GM12878 (cell line): ENCODE data around the gene TAMALIN. TPM values are rescaled to one million over a fixed set of nuclear protein-coding genes. Genes with fewer than 3 reads are reported as not detected.

Source experiments
- ATAC-seq: fragments of 200-7000 bp; cut with Tn5 transposase; 3 replicates; pipeline ENCODE4 v1.9.1; 2020; ENCODE audit warnings: mild to moderate bottlenecking, moderate library complexity
- BruUV-seq: library from RNA; stranded (reverse); fragments of 400-500 nt; replicated peaks from 2 replicates; lab custom pipeline; 2021; lab: Mats Ljungman, UMichigan
- CTCF ChIA-PET: fragments of 300-600 bp; sonication (Branson Sonifier 250); formaldehyde crosslinking; extraction: SDS; loops from one replicate; lab custom pipeline; 2021; ENCODE audit warnings: inconsistent platforms; lab: Yijun Ruan, JAX
- POLR2A ChIA-PET: fragments of 350-600 bp; formaldehyde crosslinking; extraction: SDS; loops from one replicate; lab custom pipeline; 2021; ENCODE audit warnings: inconsistent platforms; lab: Charles Lee
- RAD21 ChIA-PET: fragments of 300-600 bp; sonication (Branson Sonifier 250); formaldehyde crosslinking; loops from one replicate; lab custom pipeline; 2023; ENCODE audit warnings: antibody characterized with exemption; ENCODE audit not compliant: unreplicated experiment; lab: Charles Lee
- SMC1A ChIA-PET: fragments of 300-600 bp; sonication (Branson Sonifier 250); formaldehyde crosslinking; loops from one replicate; lab custom pipeline; 2023; ENCODE audit not compliant: unreplicated experiment, uncharacterized antibody; lab: Charles Lee
- DNase-seq: peaks from one replicate; pipeline ENCODE4 v3.0.0-alpha.2; 2011; ENCODE audit warnings: low read depth, low spot score
- FAIRE-seq: peaks from 3 replicates; lab custom pipeline; 2011; peaks lifted over from hg19 to GRCh38; lab: Jason Lieb, UNC
- H2AFZ ChIP-seq: 2 replicates; pipeline ENCODE4 v1.6.0; 2011; ENCODE audit warnings: low read depth, low read length, control low read depth; ENCODE audit not compliant: control insufficient read depth
- H3K27ac ChIP-seq: 2 replicates; pipeline ENCODE4 v1.5.1; 2011; ENCODE audit warnings: control low read depth; ENCODE audit not compliant: control insufficient read depth, insufficient read depth
- H3K27me3 ChIP-seq, 2 experiments: replicated peaks in 1 of 2; 2 replicates each; pipeline versions ENCODE4 v1.6.0 to v1.6.1; 2011; ENCODE audit warnings: low read length in 1 of 2; ENCODE audit not compliant: control insufficient read depth in 2 of 2, insufficient read depth in 2 of 2
- H3K36me3 ChIP-seq, 2 experiments: 2 replicates each; pipeline ENCODE4 v1.5.1; 2011; ENCODE audit warnings: low read length in 1 of 2; ENCODE audit not compliant: control insufficient read depth in 2 of 2, insufficient read depth in 2 of 2
- H3K4me1 ChIP-seq: 2 replicates; pipeline ENCODE4 v1.6.1; 2011; ENCODE audit warnings: mild to moderate bottlenecking, low read length, moderate library complexity, mixed read lengths; ENCODE audit not compliant: control insufficient read depth, insufficient read depth
- H3K4me2 ChIP-seq: 2 replicates; pipeline ENCODE4 v1.6.0; 2011; ENCODE audit warnings: control low read depth; ENCODE audit not compliant: control insufficient read depth, insufficient read depth
- H3K4me3 ChIP-seq: fragments of 200-600 bp; sonication (generic); 2 replicates; pipeline ENCODE4 v1.5.1; 2016
- H3K79me2 ChIP-seq: 2 replicates; pipeline ENCODE4 v1.6.0; 2011; ENCODE audit warnings: low read length; ENCODE audit not compliant: control insufficient read depth, insufficient read depth
- H3K9ac ChIP-seq: 2 replicates; pipeline ENCODE4 v1.8.0; 2011; ENCODE audit warnings: low read length, control low read depth, mixed read lengths; ENCODE audit not compliant: control insufficient read depth, insufficient read depth
- H3K9me3 ChIP-seq: replicated peaks from 3 replicates; pipeline ENCODE4 v1.5.1; 2011; ENCODE audit warnings: mild to moderate bottlenecking, low read length; ENCODE audit not compliant: control insufficient read depth, insufficient read depth
- H4K20me1 ChIP-seq: 2 replicates; pipeline ENCODE4 v1.6.0; 2011; ENCODE audit not compliant: control insufficient read depth, insufficient read depth
- ATF2 ChIP-seq: IDR thresholded peaks from 2 replicates; pipeline ENCODE4 v1.6.1; 2012; ENCODE audit warnings: low read length, inconsistent platforms
- CBX3 ChIP-seq: fragments of 200-600 bp; sonication (generic); IDR thresholded peaks from 2 replicates; pipeline ENCODE4 v1.6.1; 2016; ENCODE audit warnings: low read depth, borderline replicate concordance
- CHD4 ChIP-seq: fragments of 200-600 bp; sonication (generic); IDR thresholded peaks from 2 replicates; pipeline ENCODE4 v1.6.1; 2016; ENCODE audit warnings: mild to moderate bottlenecking
- DPF2 ChIP-seq: fragments of 450-650 bp; IDR thresholded peaks from 2 replicates; pipeline ENCODE4 v1.6.1; 2017; ENCODE audit warnings: mild to moderate bottlenecking
- IRF3 ChIP-seq: fragments of 450-650 bp; IDR thresholded peaks from 2 replicates; pipeline ENCODE4 v1.6.1; 2014; ENCODE audit warnings: mild to moderate bottlenecking
- IRF5 ChIP-seq: fragments of 450-650 bp; IDR thresholded peaks from 2 replicates; pipeline ENCODE4 v1.6.1; 2017; ENCODE audit warnings: borderline replicate concordance
- PAX5 ChIP-seq: IDR thresholded peaks from 2 replicates; pipeline ENCODE4 v1.6.1; 2011; ENCODE audit warnings: low read depth, low read length, borderline replicate concordance
- POLR2A ChIP-seq: IDR thresholded peaks from 2 replicates; pipeline ENCODE4 v1.6.1; 2011; ENCODE audit warnings: low read depth, mild to moderate bottlenecking, low read length
- POU2F2 ChIP-seq: IDR thresholded peaks from 3 replicates; pipeline ENCODE4 v1.6.1; 2011; ENCODE audit warnings: low read depth, mild to moderate bottlenecking, low read length, borderline replicate concordance
- RAD21 ChIP-seq: IDR thresholded peaks from 2 replicates; pipeline ENCODE4 v1.6.1; 2011; ENCODE audit warnings: mild to moderate bottlenecking, low read depth, low read length, moderate library complexity; ENCODE audit not compliant: insufficient read depth
- RBBP5 ChIP-seq: fragments of 200-600 bp; sonication (generic); conservative IDR thresholded peaks from 2 replicates; pipeline ENCODE4 v1.6.1; 2016
- SMAD1 ChIP-seq: fragments of 450-650 bp; IDR thresholded peaks from 2 replicates; pipeline ENCODE4 v1.6.1; 2018; ENCODE audit warnings: mild to moderate bottlenecking, low read depth; ENCODE audit not compliant: partially characterized antibody
- SREBF2 ChIP-seq: IDR thresholded peaks from 2 replicates; pipeline ENCODE4 v1.6.1; 2012; ENCODE audit warnings: mild to moderate bottlenecking, low read length
- STAT3 ChIP-seq: IDR thresholded peaks from 2 replicates; pipeline ENCODE4 v1.6.1; 2011; ENCODE audit warnings: low read depth, low read length, improper control_type of control experiment
- SUPT20H ChIP-seq: IDR thresholded peaks from 2 replicates; pipeline ENCODE4 v1.6.1; 2011; ENCODE audit warnings: low read depth, mild to moderate bottlenecking, low read length, moderate library complexity, borderline replicate concordance; ENCODE audit not compliant: control insufficient read depth
- ZNF207 ChIP-seq: fragments of 450-650 bp; IDR thresholded peaks from 2 replicates; pipeline ENCODE4 v1.6.1; 2014; ENCODE audit warnings: antibody characterized with exemption, mild to moderate bottlenecking, borderline replicate concordance
- ZNF274 ChIP-seq: IDR thresholded peaks from one replicate; pipeline ENCODE4 v1.8.0; 2011; ENCODE audit not compliant: insufficient read length, insufficient read depth
- ZNF384 ChIP-seq: IDR thresholded peaks from 2 replicates; pipeline ENCODE4 v1.6.1; 2012; ENCODE audit warnings: low read depth, mild to moderate bottlenecking, low read length, improper control_type of control experiment, borderline replicate concordance
- WGBS: methylation state at CpG from one replicate; pipeline ENCODE4 v1.1.6; 2016; ENCODE audit warnings: low lambda C conversion rate; ENCODE audit not compliant: insufficient replicate concordance, insufficient coverage; ENCODE audit errors: missing lambda C conversion rate; 5-methylcytosine and 5-hydroxymethylcytosine counted together
- in situ Hi-C: fragments of 300-500 bp; cut with MboI; formaldehyde crosslinking; loops from 9 replicates; pipeline ENCODE4 v1.14.3; 2018; ENCODE audit warnings: mixed read lengths
- intact Hi-C: fragments of 100-400 bp; cut with micrococcal nuclease; formaldehyde crosslinking; loops from one replicate; pipeline ENCODE4 v1.14.2; 2022; ENCODE audit not compliant: unreplicated experiment
- polyA plus RNA-seq, 11 experiments: library from polyadenylated mRNA; depleted of rRNA in 4 of 11; unstranded in 6 of 11; stranded (reverse) in 5 of 11; fragments of >200 nt; fragmentation: Nextera tagmentation in 4 of 11; fragmentation: Illumina TruSeq in 1 of 11; extraction: Ambion mirVana in 4 of 11; extraction: Trizol in 1 of 11; gene quantifications; 1 replicate in 1 of 11; 2 replicates in 10 of 11; pipeline versions ENCODE4 v1.2.1 to v1.2.3, GENCODE V29; 2011 to 2016; ENCODE audit warnings: inconsistent platforms in 2 of 11, missing spikeins in 2 of 11, low read depth in 1 of 11
- total RNA-seq, 4 experiments: library from RNA; depleted of rRNA in 3 of 4; stranded (reverse); fragments of >200 nt in 3 of 4; fragmentation: Illumina TruSeq in 1 of 4; extraction: Trizol in 1 of 4; gene quantifications; 2 replicates each; pipeline versions ENCODE4 v1.2.1 to v1.2.3, GENCODE V29; 2013 to 2021

The TAMALIN gene
- total and polyA plus RNA-seq, 10 of the 15 experiments (the other 5 are each of a cell fraction or from before 2014, with no cell fraction given) = 0.09 to 0.58 (median 0.19) TPM; not detected in 4

- no peak for ATAC-seq
- TF ChIP-seq STAT3 (no peak), SREBF2 (no peak), POU2F2 (no peak), CBX3 (no peak), CHD4 (no peak), ATF2 (no peak), ZNF207 (no peak), RBBP5 (no peak), POLR2A (no peak), DPF2 (no peak), ZNF384 (no peak), IRF5 (no peak), SMAD1 (no peak), SUPT20H (no peak), RAD21 (no peak), IRF3 (no peak), PAX5 (no peak), ZNF274 (no peak)
- TF ChIP-seq, all 136 proteins: peak for 0
- Histone ChIP-seq H3K4me1 (peaks cover 17% of the 10 kb centered on the region), H2AFZ (no peak overlapping the region), H3K36me3 (no peaks in the 10 kb centered on the region), H3K4me2 (no peak overlapping the region), H3K27ac (no peak overlapping the region), H3K79me2 (no peaks in the 10 kb centered on the region), H3K4me3 (no peak overlapping the region), H4K20me1 (no peaks in the 10 kb centered on the region), H3K27me3 (no peaks in the 10 kb centered on the region), H3K9me3 (no peaks in the 10 kb centered on the region), H3K9ac (no peak overlapping the region)
- CTCF ChIA-PET = interaction anchor here (1.0 to 4.2 kb wide), 4 partner anchors 10 to 82 kb away, joined by 3 to 36 read pairs (median 4); partner anchors contain the start of gene NR4A1
- no TSS peak for BruUV-seq
- no peak for FAIRE-seq
- POLR2A ChIA-PET = interaction anchor here (1.0 to 1.7 kb wide), 3 partner anchors 10 to 35 kb away, joined by 3 to 10 read pairs (median 3); partner anchors contain the start of gene NR4A1
- intact Hi-C loops (no loop called here), in situ Hi-C loops (no loop called here)
- 27% methylated on average over 3 of the region's 3 CpGs for WGBS
- SMC1A ChIA-PET = interaction anchor here (0.9 to 1.5 kb wide), 2 partner anchors 12 to 15 kb away, joined by 3 to 4 read pairs; no protein-coding TSS in a partner anchor
- no peak for DNase-seq
- RAD21 ChIA-PET = interaction anchor here (1.2 to 1.7 kb wide), 3 partner anchors 8 to 15 kb away, joined by 3 to 6 read pairs (median 3); partner anchors contain the start of gene NR4A1
Measured at GRCh38 chr12:52041035-52041434, 34.3 kb downstream of the TAMALIN start.
